ENCODE results near the gene CLEC4F. TPM values are rescaled to one million over a fixed set of nuclear protein-coding genes. Genes with fewer than 3 reads are reported as not detected.
A peak's percentile ranks its signal among the peaks of the same experiment; 100 is the strongest.

Gene CLEC4F
- total and polyA plus RNA-seq, 2 of the 4 experiments (the other 2 are of a cell fraction), result not detected

DNA sequence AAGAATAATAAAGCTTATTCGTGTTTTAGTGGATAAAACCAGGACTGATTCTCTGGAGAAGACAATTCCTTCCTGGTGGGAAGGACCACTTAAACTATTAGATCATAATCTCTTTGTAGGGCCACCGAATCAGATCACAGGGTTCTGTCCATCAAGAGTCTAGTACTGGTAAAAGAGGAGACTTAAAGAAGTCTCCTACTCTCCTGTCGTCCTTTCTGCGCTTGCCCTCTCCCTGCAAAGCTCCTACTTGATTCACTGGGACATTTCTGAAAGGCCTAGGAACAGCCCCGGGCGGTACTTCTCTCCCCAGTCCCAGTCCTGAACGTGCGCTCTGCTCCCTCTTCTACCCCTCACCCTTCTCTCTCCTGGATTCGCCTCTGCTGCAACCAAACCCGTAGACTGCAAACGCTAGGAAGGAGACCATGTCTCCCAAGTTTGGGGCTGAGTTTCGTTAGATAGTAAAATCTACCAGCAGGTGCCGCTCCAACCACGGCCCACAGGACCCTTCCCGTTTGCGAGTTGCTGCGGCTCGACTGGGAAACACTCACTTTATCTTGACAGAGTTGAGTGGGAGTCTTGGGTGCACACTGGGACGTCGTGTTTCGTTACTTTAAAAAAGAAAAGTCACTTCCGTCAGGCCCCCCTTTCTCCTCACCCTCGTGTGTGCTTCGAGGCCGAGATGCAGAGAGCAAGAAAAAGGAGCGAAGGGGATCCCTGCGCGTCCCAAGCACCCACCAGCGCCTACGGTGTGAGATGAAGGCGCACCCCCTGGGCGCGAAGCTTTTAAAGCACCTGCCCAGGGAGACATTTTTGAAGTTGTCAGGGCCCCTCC, 30.9 kb downstream of the CLEC4F start:
- Histone ChIP-seq H3K27ac (ENCODE audit: insufficient read depth, low read length) (no peak overlapping the region), H3K56ac (ENCODE audit: extremely low read depth, insufficient read depth, low read length) (no peak overlapping the region), H3K9ac (ENCODE audit: low read depth, low read length) (no peak overlapping the region), H2BK5ac (ENCODE audit: low read depth, low read length, poor library complexity, severe bottlenecking) (no peak overlapping the region), H4K91ac (ENCODE audit: insufficient read depth, low read depth, low read length) (no peak overlapping the region), H4K5ac (ENCODE audit: low read depth, low read length) (no peak overlapping the region), H3K9me3 (ENCODE audit: control insufficient read depth, insufficient read depth, low read length) (no peaks in the 10 kb centered on the region), H3K4me2 (ENCODE audit: low read depth, low read length) (no peak overlapping the region), H3K4ac (ENCODE audit: low read depth, low read length) (no peak overlapping the region), H3K36me3 (ENCODE audit: control insufficient read depth, insufficient read depth, low read length) (no peaks in the 10 kb centered on the region), H3K23ac (ENCODE audit: low read depth, low read length) (no peak overlapping the region), H4K8ac (ENCODE audit: low read depth in 2 of 2, low read length in 2 of 2) (no peak overlapping the region), H3K14ac (replicated peaks; ENCODE audit: low read depth, low read length) (no peak overlapping the region), H2BK120ac (ENCODE audit: low read depth, low read length) (no peak overlapping the region), H3K4me3 (ENCODE audit: insufficient read depth, low read depth, low read length) (no peak overlapping the region), H2BK15ac (ENCODE audit: low read depth, low read length) (no peak overlapping the region), H2AFZ (replicated peaks; ENCODE audit: low read length, poor library complexity) (peak overlapping the region; percentile 27), H2AK9ac (replicated peaks; ENCODE audit: low read depth, low read length, poor library complexity) (no peak overlapping the region), H3K79me1 (ENCODE audit: low read depth in 1 of 2, low read length in 2 of 2) (no peaks in the 10 kb centered on the region), H2BK20ac (ENCODE audit: low read depth, low read length) (no peak overlapping the region), H3K27me3 (ENCODE audit: control insufficient read depth, insufficient read depth, low read length) (peaks cover 33% of the 10 kb centered on the region), H3K18ac (ENCODE audit: low read depth, low read length) (no peak overlapping the region), H2AK5ac (ENCODE audit: low read depth, low read length) (no peak overlapping the region), H3K9me1 (ENCODE audit: insufficient read depth, low read length) (no peaks in the 10 kb centered on the region), H4K20me1 (ENCODE audit: insufficient read depth, low read length) (no peaks in the 10 kb centered on the region), H3K4me1 (ENCODE audit: control insufficient read depth, insufficient read depth, low read length) (no peaks in the 10 kb centered on the region)
- TF ChIP-seq RAD21 (IDR thresholded peaks at IDR 0.05; ENCODE audit: low read length) (peak; percentile 49), FOS (IDR thresholded peaks at IDR 0.05; ENCODE audit: low read depth, low read length) (no peak)
- TF ChIP-seq, protein P1, sequence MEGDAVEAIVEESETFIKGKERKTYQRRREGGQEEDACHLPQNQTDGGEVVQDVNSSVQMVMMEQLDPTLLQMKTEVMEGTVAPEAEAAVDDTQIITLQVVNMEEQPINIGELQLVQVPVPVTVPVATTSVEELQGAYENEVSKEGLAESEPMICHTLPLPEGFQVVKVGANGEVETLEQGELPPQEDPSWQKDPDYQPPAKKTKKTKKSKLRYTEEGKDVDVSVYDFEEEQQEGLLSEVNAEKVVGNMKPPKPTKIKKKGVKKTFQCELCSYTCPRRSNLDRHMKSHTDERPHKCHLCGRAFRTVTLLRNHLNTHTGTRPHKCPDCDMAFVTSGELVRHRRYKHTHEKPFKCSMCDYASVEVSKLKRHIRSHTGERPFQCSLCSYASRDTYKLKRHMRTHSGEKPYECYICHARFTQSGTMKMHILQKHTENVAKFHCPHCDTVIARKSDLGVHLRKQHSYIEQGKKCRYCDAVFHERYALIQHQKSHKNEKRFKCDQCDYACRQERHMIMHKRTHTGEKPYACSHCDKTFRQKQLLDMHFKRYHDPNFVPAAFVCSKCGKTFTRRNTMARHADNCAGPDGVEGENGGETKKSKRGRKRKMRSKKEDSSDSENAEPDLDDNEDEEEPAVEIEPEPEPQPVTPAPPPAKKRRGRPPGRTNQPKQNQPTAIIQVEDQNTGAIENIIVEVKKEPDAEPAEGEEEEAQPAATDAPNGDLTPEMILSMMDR (conservative IDR thresholded peaks at IDR 0.05; ENCODE audit: low read depth, low read length), result peak; percentile 45
- DNase-seq (peak; percentile 25), ATAC-seq (ENCODE audit: low read depth) (peak; percentile 81)
- intact Hi-C loops (cut with micrococcal nuclease) (loop anchor here (1.0 kb wide), 1 partner anchor 159 kb away; no protein-coding TSS in a partner anchor), dilution Hi-C loops (cut with HindIII; ENCODE audit: low sequenced_read_pairs, unreplicated experiment) (no loop called here), in situ Hi-C loops (cut with MboI; ENCODE audit: low sequenced_read_pairs) (no loop called here)
- CTCF ChIA-PET, result no interaction called here
- 10% methylated on average over 6 of the region's 33 CpGs; no CpG with 5 or more reads in 1 of the 2 experiments for WGBS, 2 experiments (ENCODE audit: extremely low coverage in 2 of 2, insufficient read length in 1 of 2)
- no TSS peak for BruUV-seq (replicated peaks)
- POLR2A ChIA-PET (ENCODE audit: unreplicated experiment), result no interaction called here
